KOPT-K1 (cell line): ENCODE results near the gene CCDC169.

Experiments used
- H3K27ac ChIP-seq: fragments of 200-600 bp; sonication (generic); 2 replicates; pipeline ENCODE4 v1.5.1; 2016; ENCODE audit warnings: antibody characterized with exemption, mild to moderate bottlenecking, low read depth, low read length; ENCODE audit not compliant: poor library complexity, severe bottlenecking
- H3K36me3 ChIP-seq: fragments of 200-600 bp; sonication (generic); 2 replicates; pipeline ENCODE4 v1.5.1; 2017; ENCODE audit warnings: antibody characterized with exemption, mild to moderate bottlenecking, low read length, moderate library complexity; ENCODE audit not compliant: insufficient read depth
- H3K9me3 ChIP-seq: fragments of 200-600 bp; sonication (generic); 2 replicates; pipeline ENCODE4 v1.5.1; 2017; ENCODE audit warnings: antibody characterized with exemption, low read length, mild to moderate bottlenecking; ENCODE audit not compliant: insufficient read depth, poor library complexity, severe bottlenecking

Gene CCDC169

GRCh38 chr13:36282821-36283432 lies 14.7 kb downstream of the CCDC169 start:
- no peak overlapping the region for H3K27ac ChIP-seq
- no peaks in the 10 kb centered on the region for H3K9me3 ChIP-seq
- no peaks in the 10 kb centered on the region for H3K36me3 ChIP-seq

- H3K36me3 ChIP-seq: no peaks in the 10 kb centered on the region
- H3K27ac ChIP-seq: no peak overlapping the region
- no peaks in the 10 kb centered on the region for H3K9me3 ChIP-seq
These were observed 22.2 kb downstream of the CCDC169 start for GRCh38 chr13:36275190-36276002.

DNA sequence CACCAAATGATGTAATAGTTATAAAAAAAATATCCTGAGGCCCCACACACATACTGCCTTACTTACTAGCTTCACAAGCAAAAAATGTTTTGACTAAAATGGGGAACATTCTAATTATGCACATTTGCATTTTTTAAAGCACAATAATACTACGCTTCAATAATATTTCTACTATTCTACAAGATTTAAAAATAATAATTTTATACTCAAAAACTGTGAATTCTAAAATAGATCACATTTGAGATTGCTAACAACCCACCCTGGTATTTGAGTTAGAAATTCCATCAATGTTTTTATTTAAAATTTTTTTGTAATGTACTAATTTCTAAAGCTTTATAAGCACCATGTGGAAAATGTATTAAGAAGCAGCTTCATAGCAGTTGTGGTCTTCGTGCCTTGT lies 24.2 kb downstream of the CCDC169 start:
- Histone ChIP-seq H3K27ac (no peak overlapping the region), H3K9me3 (no peaks in the 10 kb centered on the region), H3K36me3 (no peaks in the 10 kb centered on the region)

- no peaks in the 10 kb centered on the region for H3K36me3 ChIP-seq
- H3K9me3 ChIP-seq: peaks cover 4% of the 10 kb centered on the region
- H3K27ac ChIP-seq: no peak overlapping the region
These were observed 35.6 kb downstream of the CCDC169 start for GRCh38 chr13:36261976-36262375.

GRCh38 chr13:36261011-36261410 lies 36.6 kb downstream of the CCDC169 start:
- Histone ChIP-seq H3K27ac (no peak overlapping the region), H3K36me3 (no peaks in the 10 kb centered on the region), H3K9me3 (peaks cover 4% of the 10 kb centered on the region)

DNA sequence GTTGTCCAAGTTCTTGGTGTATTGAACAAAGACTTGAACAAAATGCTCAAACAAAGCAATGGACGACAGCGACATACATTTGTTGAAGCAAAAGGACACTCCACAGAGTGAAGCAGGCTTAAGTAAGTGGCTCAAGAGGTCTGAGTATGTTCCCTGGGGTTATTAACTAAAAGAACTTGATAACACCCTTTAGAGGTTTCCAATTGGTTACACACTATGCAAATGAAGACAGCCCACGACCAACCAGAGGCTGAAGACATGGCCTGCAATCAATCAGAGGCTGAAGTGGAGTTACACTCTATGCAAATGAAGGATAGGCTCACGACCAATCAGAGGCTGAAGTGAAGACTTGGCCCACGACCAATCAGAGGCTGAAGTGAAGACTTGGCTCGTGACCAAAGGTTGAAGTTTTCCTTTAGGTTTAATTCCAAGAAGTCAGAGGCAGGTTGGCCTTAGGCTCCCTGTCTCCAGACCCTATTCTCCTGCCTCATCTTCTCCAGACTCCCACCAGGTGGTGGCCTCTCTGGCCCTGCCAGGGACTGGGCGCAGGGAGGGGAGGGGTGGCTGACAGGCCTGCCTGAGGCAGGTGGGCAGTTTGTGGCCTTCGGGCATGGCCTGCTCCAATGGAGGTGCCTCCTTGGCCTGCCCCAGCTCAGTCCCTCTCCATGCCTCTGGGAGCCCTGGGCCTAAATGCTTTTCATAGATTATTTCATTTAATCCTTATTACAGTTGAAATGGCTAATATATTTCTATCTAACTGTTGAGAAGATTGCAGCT lies 38.1 kb downstream of the CCDC169 start:
- H3K36me3 ChIP-seq: no peaks in the 10 kb centered on the region
- peaks cover 4% of the 10 kb centered on the region for H3K9me3 ChIP-seq
- H3K27ac ChIP-seq: no peak overlapping the region

GRCh38 chr13:36258831-36259230 lies 38.8 kb downstream of the CCDC169 start:
- no peak overlapping the region for H3K27ac ChIP-seq
- H3K9me3 ChIP-seq: peaks cover 4% of the 10 kb centered on the region
- H3K36me3 ChIP-seq: no peaks in the 10 kb centered on the region

- H3K36me3 ChIP-seq: no peaks in the 10 kb centered on the region
- no peaks in the 10 kb centered on the region for H3K9me3 ChIP-seq
- no peak overlapping the region for H3K27ac ChIP-seq
These were observed 46.1 kb downstream of the CCDC169 start for GRCh38 chr13:36251526-36251925.

DNA sequence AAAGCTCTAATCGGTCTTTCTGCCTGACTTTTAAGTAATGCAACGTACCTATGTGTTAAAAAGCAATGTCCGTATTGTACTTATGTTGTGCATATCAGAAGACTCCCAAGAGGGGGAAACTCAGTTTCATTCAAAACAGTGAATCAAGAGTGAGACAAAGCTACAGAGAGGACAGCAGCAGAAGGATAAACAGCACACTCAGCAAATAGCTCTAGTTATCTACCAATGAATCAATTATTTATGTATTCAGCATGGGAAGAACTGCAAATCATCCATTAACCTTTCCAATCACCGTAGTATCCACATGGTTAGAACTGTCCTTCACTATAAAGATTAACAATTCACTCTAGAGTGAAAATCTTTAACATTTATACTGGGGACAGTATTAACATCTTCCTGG lies 46.6 kb downstream of the CCDC169 start:
- H3K9me3 ChIP-seq: no peaks in the 10 kb centered on the region
- H3K27ac ChIP-seq: no peak overlapping the region
- H3K36me3 ChIP-seq: no peaks in the 10 kb centered on the region

- H3K9me3 ChIP-seq: no peaks in the 10 kb centered on the region
- H3K36me3 ChIP-seq: no peaks in the 10 kb centered on the region
- H3K27ac ChIP-seq: no peak overlapping the region
These were observed 48.9 kb downstream of the CCDC169 start for GRCh38 chr13:36248700-36249099.

- H3K27ac ChIP-seq: no peak overlapping the region
- no peaks in the 10 kb centered on the region for H3K9me3 ChIP-seq
- H3K36me3 ChIP-seq: no peaks in the 10 kb centered on the region
These were observed 52.6 kb downstream of the CCDC169 start for GRCh38 chr13:36244990-36245389.

DNA sequence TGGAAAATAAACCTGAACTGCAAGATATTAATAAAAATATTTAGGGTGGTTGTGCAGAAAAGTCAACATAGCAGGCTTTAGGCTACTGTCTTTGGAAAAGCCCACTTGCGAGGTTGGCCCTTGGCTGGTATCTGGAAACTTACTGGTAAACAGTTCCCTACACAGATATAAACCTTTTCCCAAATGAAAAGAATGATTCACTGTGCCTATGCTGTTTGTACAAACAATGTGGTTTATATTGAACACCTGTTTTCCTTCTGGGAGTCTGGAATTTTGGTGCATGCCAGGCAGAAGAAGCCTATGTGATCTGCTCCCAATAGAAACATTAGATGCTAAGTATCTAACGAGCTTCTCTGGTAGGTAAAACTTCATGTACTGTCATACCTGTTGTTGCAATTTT lies 53.5 kb downstream of the CCDC169 start:
- no peaks in the 10 kb centered on the region for H3K36me3 ChIP-seq
- H3K9me3 ChIP-seq: no peaks in the 10 kb centered on the region
- H3K27ac ChIP-seq: no peak overlapping the region

GRCh38 chr13:36242761-36243160 lies 54.9 kb downstream of the CCDC169 start:
- no peak overlapping the region for H3K27ac ChIP-seq
- H3K9me3 ChIP-seq: no peaks in the 10 kb centered on the region
- no peaks in the 10 kb centered on the region for H3K36me3 ChIP-seq

DNA sequence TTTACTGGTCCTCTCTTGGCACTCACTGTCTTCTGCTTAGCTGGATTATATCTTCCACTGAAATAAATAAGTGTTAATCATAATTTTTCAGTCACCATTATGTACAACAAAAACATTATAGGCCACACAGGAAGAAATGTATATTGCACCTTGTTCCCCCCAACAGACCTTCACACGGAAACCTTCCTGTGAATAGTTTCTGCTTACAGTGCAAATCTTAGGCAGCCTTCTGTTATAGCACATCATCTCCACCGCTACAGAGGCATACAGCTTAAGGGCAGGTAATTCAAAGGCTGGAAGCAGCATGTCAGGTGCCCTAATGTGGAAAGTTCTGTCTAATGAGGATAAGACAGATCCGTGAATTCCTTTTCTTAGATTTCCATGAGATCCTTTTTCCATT lies 66.4 kb downstream of the CCDC169 start:
- H3K9me3 ChIP-seq: no peaks in the 10 kb centered on the region
- no peaks in the 10 kb centered on the region for H3K36me3 ChIP-seq
- no peak overlapping the region for H3K27ac ChIP-seq

GRCh38 chr13:36224730-36225129 lies 72.9 kb downstream of the CCDC169 start:
- peaks cover 7% of the 10 kb centered on the region for H3K9me3 ChIP-seq
- no peaks in the 10 kb centered on the region for H3K36me3 ChIP-seq
- no peak overlapping the region for H3K27ac ChIP-seq
